ENCODE results near the gene FBXL20. TPM values are rescaled to one million over a fixed set of nuclear protein-coding genes. Genes with fewer than 3 reads are reported as not detected.
"Not testable (repeated sequence)": the region's sequence is repeated elsewhere in the genome, so short reads cannot be mapped to it uniquely, and the experiment has no call there.

The FBXL20 gene
- total RNA-seq, 1 experiment from 2014 or later, result 9.2 TPM

GRCh38 chr17:39349246-39349645 lies 52.2 kb downstream of the FBXL20 start:
- DNase-seq (ENCODE audit: low read depth), result no peak
- in situ Hi-C loops (cut with HindIII; ENCODE audit: low pct_unique_long_range_greater_than_20kb, low sequenced_read_pairs), result no loop called here

DNA sequence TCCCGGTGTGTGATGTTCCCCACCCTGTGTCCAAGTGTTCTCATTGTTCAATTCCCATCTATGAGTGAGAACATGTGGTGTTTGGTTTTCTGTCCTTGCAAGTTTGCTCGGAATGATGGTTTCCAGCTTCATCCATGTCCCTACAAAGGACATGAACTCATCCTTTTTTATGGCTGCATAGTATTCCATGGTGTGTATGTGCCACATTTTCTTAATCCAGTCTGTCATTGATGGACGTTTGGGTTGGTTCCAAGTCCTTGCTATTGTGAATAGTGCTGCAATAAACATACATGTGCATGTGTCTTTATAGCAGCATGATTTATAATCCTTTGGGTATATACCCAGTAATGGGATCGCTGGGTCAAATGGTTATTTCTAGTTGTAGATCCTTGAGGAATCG lies 54.6 kb downstream of the FBXL20 start:
- DNase-seq (ENCODE audit: low read depth); in situ Hi-C loops (cut with HindIII; ENCODE audit: low pct_unique_long_range_greater_than_20kb, low sequenced_read_pairs): not testable (repeated sequence)

DNA sequence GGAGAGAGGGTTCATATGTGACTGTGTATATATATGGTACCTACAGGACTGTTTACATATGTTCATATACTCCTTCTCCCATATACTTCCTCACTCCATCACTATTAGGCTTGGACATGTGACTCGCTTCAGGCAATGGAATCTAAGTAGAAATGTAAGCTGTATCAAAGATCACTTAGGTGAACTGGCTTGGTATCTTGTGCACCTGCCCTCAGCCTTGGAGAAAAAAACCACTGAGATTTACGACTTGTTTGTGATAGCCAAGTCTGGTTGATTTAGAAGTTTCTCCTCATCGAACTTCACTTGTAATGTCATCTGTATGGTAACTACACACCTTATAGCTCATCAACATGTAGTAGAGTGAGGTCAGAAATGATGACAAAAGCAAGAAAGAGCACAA lies 59.9 kb downstream of the FBXL20 start:
- DNase-seq (ENCODE audit: low read depth), result no peak
- in situ Hi-C loops (cut with HindIII; ENCODE audit: low pct_unique_long_range_greater_than_20kb, low sequenced_read_pairs), result no loop called here

GRCh38 chr17:39340731-39341130 lies 60.7 kb downstream of the FBXL20 start:
- in situ Hi-C loops (cut with HindIII; ENCODE audit: low pct_unique_long_range_greater_than_20kb, low sequenced_read_pairs), result no loop called here
- DNase-seq (ENCODE audit: low read depth), result no peak

GRCh38 chr17:39339272-39339671 lies 62.2 kb downstream of the FBXL20 start:
- in situ Hi-C loops (cut with HindIII; ENCODE audit: low pct_unique_long_range_greater_than_20kb, low sequenced_read_pairs), result no loop called here
- DNase-seq (ENCODE audit: low read depth), result no peak

DNA sequence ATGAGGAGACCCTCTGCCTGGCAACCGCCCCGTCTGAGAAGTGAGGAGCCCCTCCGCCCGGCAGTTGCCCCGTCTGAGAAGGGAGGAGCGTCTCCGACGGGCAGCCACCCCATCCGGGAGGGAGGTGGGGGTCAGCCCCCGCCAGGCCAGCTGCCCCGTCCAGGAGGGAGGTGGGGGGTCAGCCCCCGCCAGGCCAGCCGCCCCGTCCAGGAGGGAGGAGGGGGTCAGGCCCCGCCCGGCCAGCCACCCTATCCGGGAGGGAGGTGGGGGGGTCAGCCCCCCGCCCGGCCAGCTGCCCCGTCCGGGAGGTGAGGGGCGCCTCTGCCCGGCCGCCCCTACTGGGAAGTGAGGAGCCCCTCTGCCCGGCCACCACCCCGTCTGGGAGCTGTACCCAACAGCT lies 63.8 kb downstream of the FBXL20 start:
- in situ Hi-C loops (cut with HindIII; ENCODE audit: low pct_unique_long_range_greater_than_20kb, low sequenced_read_pairs); DNase-seq (ENCODE audit: low read depth): not testable (repeated sequence)

GRCh38 chr17:39335704-39336223 lies 65.7 kb downstream of the FBXL20 start:
- no peak for DNase-seq (ENCODE audit: low read depth)
- in situ Hi-C loops (cut with HindIII; ENCODE audit: low pct_unique_long_range_greater_than_20kb, low sequenced_read_pairs), result no loop called here

DNA sequence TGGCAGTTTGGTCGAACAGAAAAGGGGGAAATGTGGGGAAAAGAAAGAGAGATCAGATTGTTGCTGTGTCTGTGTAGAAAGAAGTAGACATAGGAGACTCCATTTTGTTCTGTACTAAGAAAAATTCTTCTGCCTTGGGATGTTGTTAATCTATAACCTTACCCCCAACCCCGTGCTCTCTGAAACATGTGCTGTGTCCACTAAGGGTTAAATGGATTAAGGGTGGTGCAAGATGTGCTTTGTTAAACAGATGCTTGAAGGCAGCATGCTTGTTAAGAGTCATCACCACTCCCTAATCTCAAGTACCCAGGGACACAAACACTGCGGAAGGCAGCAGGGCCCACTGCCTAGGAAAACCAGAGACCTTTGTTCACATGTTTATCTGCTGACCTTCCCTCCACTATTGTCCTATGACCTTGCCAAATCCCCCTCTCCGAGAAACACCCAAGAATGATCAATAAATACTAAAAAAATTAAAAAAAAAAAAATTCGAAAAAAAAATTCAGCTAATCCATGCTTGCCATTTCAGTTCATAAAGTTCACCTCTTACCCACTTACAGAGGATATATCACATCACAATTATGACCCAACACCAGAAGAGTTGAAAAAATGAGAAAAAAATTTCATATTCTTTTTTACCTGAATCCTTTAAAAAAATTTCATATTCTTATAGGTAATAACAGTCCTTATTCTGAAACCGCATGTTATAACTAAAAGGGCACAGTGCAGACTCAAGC lies 67.2 kb downstream of the FBXL20 start:
- in situ Hi-C loops (cut with HindIII; ENCODE audit: low pct_unique_long_range_greater_than_20kb, low sequenced_read_pairs); DNase-seq (ENCODE audit: low read depth): not testable (repeated sequence)

DNA sequence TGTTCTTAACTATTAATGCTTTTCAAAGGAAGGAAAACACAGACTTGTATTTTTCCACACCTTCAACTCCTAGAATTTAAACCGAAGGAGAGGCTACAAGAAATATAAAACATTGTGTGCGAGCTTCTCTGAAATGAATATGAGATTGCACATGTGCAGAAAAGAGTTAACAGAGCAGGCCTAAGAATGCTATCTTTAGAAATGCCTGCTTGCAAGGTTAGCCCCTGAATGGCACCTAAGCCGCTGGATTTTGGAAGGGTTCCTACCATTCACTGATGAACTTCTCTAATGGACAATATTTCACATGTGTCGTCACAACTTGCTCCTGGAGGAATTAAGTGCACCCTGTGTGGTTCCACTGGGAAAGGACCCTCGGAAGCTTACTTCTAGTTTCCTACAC lies 69.3 kb downstream of the FBXL20 start:
- in situ Hi-C loops (cut with HindIII; ENCODE audit: low pct_unique_long_range_greater_than_20kb, low sequenced_read_pairs), result no loop called here
- no peak for DNase-seq (ENCODE audit: low read depth)

GRCh38 chr17:39328815-39329214 lies 72.6 kb downstream of the FBXL20 start:
- in situ Hi-C loops (cut with HindIII; ENCODE audit: low pct_unique_long_range_greater_than_20kb, low sequenced_read_pairs), result no loop called here
- no peak for DNase-seq (ENCODE audit: low read depth)

GRCh38 chr17:39327109-39327508 lies 74.3 kb downstream of the FBXL20 start:
- DNase-seq (ENCODE audit: low read depth), result no peak
- in situ Hi-C loops (cut with HindIII; ENCODE audit: low pct_unique_long_range_greater_than_20kb, low sequenced_read_pairs), result no loop called here

DNA sequence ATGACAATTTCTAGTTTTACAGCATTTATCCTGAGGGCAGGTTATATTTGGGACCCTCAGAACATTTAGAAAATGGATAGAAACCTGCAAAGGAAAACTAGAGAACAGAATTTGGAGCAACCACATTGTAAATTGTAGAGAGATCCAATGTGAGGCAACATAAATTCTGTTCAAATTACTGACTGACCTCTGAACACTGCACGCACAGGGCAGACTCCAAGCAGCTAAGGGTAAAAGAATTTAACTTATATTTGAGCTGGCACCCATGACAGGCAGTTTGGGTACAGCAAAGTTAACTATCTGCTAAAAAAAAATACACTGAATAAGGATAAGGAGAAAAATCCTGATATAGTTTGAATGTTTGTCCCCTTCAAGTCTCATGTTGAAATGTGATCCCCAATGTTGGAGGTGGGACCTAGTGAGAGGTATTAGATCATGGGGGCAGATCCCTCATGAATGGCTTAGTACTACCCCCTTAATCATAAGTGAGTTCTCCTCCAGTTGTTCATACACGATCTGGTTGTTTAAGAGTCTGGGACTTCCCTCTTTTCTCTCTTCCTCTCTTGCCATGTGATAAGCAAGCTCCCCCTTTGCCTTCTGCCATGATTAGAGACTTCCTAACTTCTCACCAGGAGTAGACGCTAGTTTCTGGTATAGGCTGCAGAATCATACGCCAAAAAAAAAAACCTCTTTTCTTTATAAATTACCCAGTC lies 75.7 kb downstream of the FBXL20 start:
- in situ Hi-C loops (cut with HindIII; ENCODE audit: low pct_unique_long_range_greater_than_20kb, low sequenced_read_pairs), result no loop called here

DNA sequence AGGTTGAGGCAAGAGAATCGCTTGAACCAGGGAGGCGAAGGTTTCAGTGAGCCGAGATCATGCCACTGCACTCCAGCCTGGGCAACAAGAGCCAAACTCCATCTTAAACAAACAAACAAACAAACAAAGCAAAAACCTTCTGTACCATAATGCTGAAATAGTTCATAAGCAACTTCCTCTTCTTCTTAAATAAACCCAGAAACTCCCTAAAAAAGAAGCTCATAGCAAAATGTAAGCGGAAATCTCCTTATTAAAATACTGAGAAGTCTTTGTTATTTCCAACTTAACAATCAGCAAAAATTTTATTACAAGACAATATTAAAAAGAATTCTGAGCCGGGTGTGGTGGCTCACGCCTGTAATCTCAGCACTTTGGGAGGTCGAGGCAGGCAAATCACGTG lies 82.8 kb downstream of the FBXL20 start:
- no peak for DNase-seq (ENCODE audit: low read depth)
- in situ Hi-C loops (cut with HindIII; ENCODE audit: low pct_unique_long_range_greater_than_20kb, low sequenced_read_pairs), result no loop called here

More for the DNA sequence above, 75.7 kb downstream of the FBXL20 start:
- no peak for DNase-seq (ENCODE audit: low read depth)

DNA sequence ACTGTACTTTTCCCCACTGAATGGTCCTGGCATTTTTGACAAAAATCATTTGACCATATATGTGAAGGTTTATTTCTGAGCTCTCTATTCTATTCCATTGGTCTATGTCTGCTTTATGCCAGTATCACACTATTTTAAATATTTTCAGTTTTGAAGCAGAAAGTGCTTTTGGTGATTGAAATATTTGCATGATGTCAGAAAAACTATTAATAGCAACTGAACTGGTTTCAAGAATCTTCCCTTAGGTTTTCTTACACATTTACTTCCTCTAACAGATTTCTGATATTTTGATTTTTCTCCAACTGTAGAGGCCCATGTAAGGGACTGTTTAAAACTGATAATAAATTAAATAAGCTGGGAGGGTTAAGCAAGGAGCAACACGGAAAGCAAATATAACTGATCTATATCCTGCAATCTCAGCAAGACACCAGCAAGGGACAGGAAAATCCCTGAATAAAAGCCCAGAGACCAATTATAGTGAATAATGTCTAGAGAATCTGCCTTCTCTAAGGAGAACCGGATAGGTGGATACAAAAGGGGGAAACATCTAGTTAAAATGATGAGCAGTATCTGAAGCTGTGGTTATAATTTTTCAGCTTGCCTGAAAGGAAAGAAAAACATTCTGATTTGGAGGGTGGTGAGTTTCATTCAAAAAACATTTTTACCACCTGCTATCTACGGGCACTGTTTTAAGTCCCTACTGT lies 94.8 kb downstream of the FBXL20 start:
- DNase-seq (ENCODE audit: low read depth), result no peak
- in situ Hi-C loops (cut with HindIII; ENCODE audit: low pct_unique_long_range_greater_than_20kb, low sequenced_read_pairs), result no loop called here

- DNase-seq (ENCODE audit: low read depth), result no peak
- in situ Hi-C loops (cut with HindIII; ENCODE audit: low pct_unique_long_range_greater_than_20kb, low sequenced_read_pairs), result no loop called here
These were observed 95.4 kb downstream of the FBXL20 start for GRCh38 chr17:39305978-39306377.

GRCh38 chr17:39304188-39304587 lies 97.2 kb downstream of the FBXL20 start:
- no peak for DNase-seq (ENCODE audit: low read depth)
- in situ Hi-C loops (cut with HindIII; ENCODE audit: low pct_unique_long_range_greater_than_20kb, low sequenced_read_pairs), result no loop called here

DNA sequence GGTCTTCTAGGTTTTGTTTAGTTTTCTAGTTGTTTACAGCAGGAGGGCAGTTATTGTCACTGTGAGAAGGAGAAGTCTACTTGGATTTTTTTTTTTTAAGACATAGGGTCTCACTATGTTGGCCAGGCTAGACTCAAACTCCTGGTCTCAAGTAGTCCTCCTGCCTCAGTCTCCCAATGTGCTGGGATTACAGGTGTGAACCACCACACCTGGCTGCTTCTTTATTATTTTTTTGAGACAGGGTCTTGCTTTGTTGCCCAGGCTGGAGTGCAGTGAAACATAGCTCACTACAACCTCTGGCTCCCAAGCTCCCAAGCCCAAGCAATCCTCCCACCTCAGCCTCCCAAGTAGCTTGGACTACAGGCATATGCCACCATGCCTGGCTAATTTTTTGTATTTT lies 107.4 kb downstream of the FBXL20 start:
- DNase-seq (ENCODE audit: low read depth), result no peak

DNA sequence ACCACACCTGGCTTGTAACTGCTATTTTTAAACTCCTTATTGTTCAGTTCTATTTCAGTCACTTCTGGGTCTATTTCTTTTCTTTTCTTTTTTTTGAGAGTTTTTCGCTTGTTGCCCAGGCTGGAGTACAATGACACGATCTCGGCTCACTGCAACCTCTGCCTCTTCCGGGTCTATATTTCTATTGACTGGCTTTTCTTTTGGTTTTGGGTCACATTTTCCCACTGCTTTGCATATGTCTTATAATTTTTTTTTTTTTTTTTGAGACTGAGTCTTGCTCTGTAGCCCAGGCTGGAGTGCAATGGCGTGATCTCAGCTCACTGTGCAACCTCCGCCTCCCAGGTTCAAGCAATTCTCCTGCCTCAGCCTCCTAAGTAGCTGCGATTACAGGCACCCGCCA lies 108.9 kb downstream of the FBXL20 start:
- in situ Hi-C loops (cut with HindIII; ENCODE audit: low pct_unique_long_range_greater_than_20kb, low sequenced_read_pairs); DNase-seq (ENCODE audit: low read depth): not testable (repeated sequence)

More for the DNA sequence above, 107.4 kb downstream of the FBXL20 start:
- in situ Hi-C loops (cut with HindIII; ENCODE audit: low pct_unique_long_range_greater_than_20kb, low sequenced_read_pairs), result no loop called here

DNA sequence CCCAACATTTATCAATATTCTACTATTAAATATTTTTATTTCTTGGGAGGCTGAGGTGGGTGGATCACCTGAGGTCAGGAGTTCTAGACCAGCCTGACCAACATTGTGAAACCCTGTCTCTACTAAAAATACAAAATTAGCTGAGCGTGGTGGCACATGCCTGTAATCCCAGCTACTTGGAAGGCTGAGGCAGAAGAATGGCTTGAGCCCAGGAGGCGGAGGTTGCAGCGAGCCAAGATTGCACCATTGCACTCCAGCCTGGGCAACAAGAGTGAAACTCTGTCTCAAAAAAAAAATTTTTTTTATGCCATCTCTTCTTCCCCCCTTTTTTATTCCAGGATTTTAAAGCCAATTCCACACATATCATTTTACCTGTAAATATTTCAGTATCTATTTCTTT lies 114.9 kb downstream of the FBXL20 start:
- in situ Hi-C loops (cut with HindIII; ENCODE audit: low pct_unique_long_range_greater_than_20kb, low sequenced_read_pairs); DNase-seq (ENCODE audit: low read depth): not testable (repeated sequence)
